Endodermal cell (in vitro differentiated cells): ENCODE data around the gene NTPCR. TPM values are rescaled to one million over a fixed set of nuclear protein-coding genes. Genes with fewer than 3 reads are reported as not detected.

Experiments
- DNase-seq: peaks from one replicate; pipeline ENCODE4 v3.0.0-alpha.2; 2017
- H3K27ac ChIP-seq: 2 replicates; pipeline ENCODE4 v1.5.1; 2013; ENCODE audit warnings: mild to moderate bottlenecking, low read depth, low read length, moderate library complexity
- H3K27me3 ChIP-seq: 2 replicates; pipeline ENCODE4 v1.6.1; 2013; ENCODE audit warnings: mild to moderate bottlenecking, low read length, moderate library complexity; ENCODE audit not compliant: insufficient read depth, control insufficient read depth, poor library complexity, severe bottlenecking
- H3K36me3 ChIP-seq: 2 replicates; pipeline ENCODE4 v1.7.0; 2013; ENCODE audit warnings: mild to moderate bottlenecking, low read length, moderate library complexity; ENCODE audit not compliant: control insufficient read depth, insufficient read depth
- H3K4me1 ChIP-seq: one replicate; pipeline ENCODE4 v1.7.0; 2013; ENCODE audit warnings: low read length; ENCODE audit not compliant: control insufficient read depth, insufficient read depth
- H3K4me3 ChIP-seq: 2 replicates; pipeline ENCODE4 v1.5.1; 2013; ENCODE audit warnings: mild to moderate bottlenecking, low read length, moderate library complexity
- H3K9ac ChIP-seq: 2 replicates; pipeline ENCODE4 v1.6.1; 2013; ENCODE audit warnings: mild to moderate bottlenecking, low read length, moderate library complexity; ENCODE audit not compliant: poor library complexity, severe bottlenecking; ENCODE audit errors: extremely low read depth
- H3K9me3 ChIP-seq: 2 replicates; pipeline ENCODE4 v1.6.1; 2013; ENCODE audit warnings: mild to moderate bottlenecking, low read length, moderate library complexity; ENCODE audit not compliant: control insufficient read depth
- H3K27ac Mint-ChIP-seq: 2 replicates; pipeline ENCODE4 v1.8.0; 2020; ENCODE audit warnings: mixed read lengths
- H3K27me3 Mint-ChIP-seq: 2 replicates; pipeline ENCODE4 v1.8.0; 2021; ENCODE audit warnings: mild to moderate bottlenecking, mixed read lengths; ENCODE audit not compliant: insufficient read depth
- H3K36me3 Mint-ChIP-seq: 2 replicates; pipeline ENCODE4 v1.8.0; 2020; ENCODE audit warnings: low read depth, mixed read lengths
- H3K4me1 Mint-ChIP-seq: 2 replicates; pipeline ENCODE4 v1.8.0; 2020; ENCODE audit warnings: mixed read lengths
- H3K4me3 Mint-ChIP-seq: 2 replicates; pipeline ENCODE4 v1.8.0; 2020; ENCODE audit warnings: mild to moderate bottlenecking, moderate library complexity, mixed read lengths
- H3K9me3 Mint-ChIP-seq: 2 replicates; pipeline ENCODE4 v1.8.0; 2020; ENCODE audit warnings: mild to moderate bottlenecking, mixed read lengths
- WGBS, 2 experiments: methylation state at CpG; one replicate each; pipeline versions ENCODE4 v1.1.5 to v1.1.7; 2013; ENCODE audit warnings: missing lambda C conversion rate in 2 of 2, mixed read lengths in 1 of 2; ENCODE audit not compliant: insufficient coverage in 1 of 2, insufficient read length in 1 of 2; 5-methylcytosine and 5-hydroxymethylcytosine counted together
- total RNA-seq, 2 donors: library from RNA; stranded (reverse); fragmentation: NEBNext Ultra II Directional in 1 of 2; extraction: Animal tissue kit (Norgen Biotek cat#: 25700) in 1 of 2; gene quantifications; 2 replicates in 1 of 2; 3 replicates in 1 of 2; pipeline ENCODE4 v1.2.1, GENCODE V29; 2021
- TF ChIP-seq, protein P1 (sequence below): fragments of 200-600 bp; sonication (generic); conservative IDR thresholded peaks from 2 replicates; pipeline ENCODE4 v1.5.0; 2021; ENCODE audit warnings: antibody characterized with exemption, mild to moderate bottlenecking

Gene NTPCR
- total RNA-seq, 2 donors from 2014 or later = 30.9 to 43.3 TPM

DNA sequence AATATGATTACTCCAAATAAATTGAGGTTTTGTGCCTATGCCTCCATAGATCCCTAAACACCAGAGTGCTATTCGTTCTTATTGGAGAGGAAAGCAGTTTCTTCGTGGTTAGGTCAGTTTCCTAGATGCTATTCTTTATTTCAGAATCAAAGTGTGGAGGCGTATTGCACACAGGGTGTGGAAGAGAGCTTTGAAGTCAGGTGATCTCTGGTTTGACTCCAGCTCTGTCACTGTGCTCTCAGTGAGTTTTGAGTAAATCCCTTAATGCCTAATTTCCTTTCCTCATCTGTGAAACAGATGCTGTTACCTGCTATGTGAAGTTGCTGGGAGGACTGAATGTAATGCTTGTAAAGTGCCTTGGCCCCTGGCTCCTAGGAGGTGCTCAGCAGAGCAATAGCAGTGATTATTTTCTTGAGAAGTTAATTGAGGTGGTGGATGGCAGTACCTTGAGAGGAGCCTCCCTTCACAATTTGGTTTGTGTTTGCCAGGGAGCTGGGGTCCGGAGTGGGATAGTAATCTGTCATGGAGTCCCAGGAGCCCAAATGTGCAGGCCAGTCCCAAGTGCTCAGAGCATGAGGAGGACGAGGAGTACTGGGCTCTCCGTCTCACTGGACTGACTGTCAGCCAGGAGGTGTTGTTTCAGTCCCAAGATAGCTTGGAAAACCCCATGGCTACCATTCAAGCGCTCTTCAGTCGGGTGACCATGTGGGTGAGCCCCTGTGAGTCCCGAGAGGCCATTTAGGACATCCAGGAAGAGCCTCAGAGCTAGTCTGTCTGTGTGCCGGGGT is 14.9 kb downstream of the NTPCR start:
- 94 to 97% methylated on average over 7 to 10 of the region's 10 CpGs for WGBS, 2 experiments

DNA sequence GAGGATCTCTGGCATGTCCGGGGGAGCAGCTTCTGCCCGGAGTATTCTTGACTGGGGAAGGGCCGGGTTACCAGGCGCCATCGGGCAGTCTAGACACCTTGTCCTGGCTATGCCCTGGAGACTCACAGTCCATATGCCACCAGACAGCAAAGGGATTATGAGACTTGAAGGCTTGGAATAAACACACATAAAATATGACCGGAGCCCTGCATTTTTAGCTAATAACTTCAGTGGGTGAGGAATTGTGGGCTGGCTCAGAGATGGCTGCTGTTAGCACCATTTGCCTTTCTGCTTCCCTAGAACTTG is 15.5 kb downstream of the NTPCR start:
- no peaks in the 10 kb centered on the region for H3K9me3 ChIP-seq
- peaks cover 4% of the 10 kb centered on the region for H3K4me1 Mint-ChIP-seq
- no peak for DNase-seq
- H3K27ac Mint-ChIP-seq = no peak overlapping the region
- H3K36me3 Mint-ChIP-seq = peaks cover 22% of the 10 kb centered on the region
- no peak overlapping the region for H3K27ac ChIP-seq
- no peak overlapping the region for H3K4me3 ChIP-seq
- no peak overlapping the region for H3K9ac ChIP-seq
- H3K27me3 Mint-ChIP-seq = no peaks in the 10 kb centered on the region
- no peaks in the 10 kb centered on the region for H3K4me1 ChIP-seq
- H3K4me3 Mint-ChIP-seq = no peak overlapping the region
- no peaks in the 10 kb centered on the region for H3K9me3 Mint-ChIP-seq
- peaks cover 7% of the 10 kb centered on the region for H3K36me3 ChIP-seq
- no peaks in the 10 kb centered on the region for H3K27me3 ChIP-seq
- 98 to 100% methylated on average over 4 to 6 of the region's 6 CpGs for WGBS, 2 experiments
- TF ChIP-seq, protein P1, sequence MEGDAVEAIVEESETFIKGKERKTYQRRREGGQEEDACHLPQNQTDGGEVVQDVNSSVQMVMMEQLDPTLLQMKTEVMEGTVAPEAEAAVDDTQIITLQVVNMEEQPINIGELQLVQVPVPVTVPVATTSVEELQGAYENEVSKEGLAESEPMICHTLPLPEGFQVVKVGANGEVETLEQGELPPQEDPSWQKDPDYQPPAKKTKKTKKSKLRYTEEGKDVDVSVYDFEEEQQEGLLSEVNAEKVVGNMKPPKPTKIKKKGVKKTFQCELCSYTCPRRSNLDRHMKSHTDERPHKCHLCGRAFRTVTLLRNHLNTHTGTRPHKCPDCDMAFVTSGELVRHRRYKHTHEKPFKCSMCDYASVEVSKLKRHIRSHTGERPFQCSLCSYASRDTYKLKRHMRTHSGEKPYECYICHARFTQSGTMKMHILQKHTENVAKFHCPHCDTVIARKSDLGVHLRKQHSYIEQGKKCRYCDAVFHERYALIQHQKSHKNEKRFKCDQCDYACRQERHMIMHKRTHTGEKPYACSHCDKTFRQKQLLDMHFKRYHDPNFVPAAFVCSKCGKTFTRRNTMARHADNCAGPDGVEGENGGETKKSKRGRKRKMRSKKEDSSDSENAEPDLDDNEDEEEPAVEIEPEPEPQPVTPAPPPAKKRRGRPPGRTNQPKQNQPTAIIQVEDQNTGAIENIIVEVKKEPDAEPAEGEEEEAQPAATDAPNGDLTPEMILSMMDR = no peak

More for the DNA sequence above, 14.9 kb downstream of the NTPCR start:
- Mint-ChIP-seq H3K4me1 (peaks cover 4% of the 10 kb centered on the region), H3K4me3 (no peak overlapping the region), H3K27me3 (no peaks in the 10 kb centered on the region), H3K9me3 (no peaks in the 10 kb centered on the region), H3K36me3 (peaks cover 23% of the 10 kb centered on the region), H3K27ac (peak overlapping the region; percentile 27)
- H3K9ac ChIP-seq = no peak overlapping the region
- DNase-seq = no peak
- H3K27ac ChIP-seq = no peak overlapping the region
- H3K36me3 ChIP-seq = peaks cover 4% of the 10 kb centered on the region
- no peak overlapping the region for H3K4me3 ChIP-seq
- TF ChIP-seq, protein P1 = no peak
- H3K9me3 ChIP-seq = no peaks in the 10 kb centered on the region
- H3K27me3 ChIP-seq = no peaks in the 10 kb centered on the region
- H3K4me1 ChIP-seq = no peaks in the 10 kb centered on the region

DNA sequence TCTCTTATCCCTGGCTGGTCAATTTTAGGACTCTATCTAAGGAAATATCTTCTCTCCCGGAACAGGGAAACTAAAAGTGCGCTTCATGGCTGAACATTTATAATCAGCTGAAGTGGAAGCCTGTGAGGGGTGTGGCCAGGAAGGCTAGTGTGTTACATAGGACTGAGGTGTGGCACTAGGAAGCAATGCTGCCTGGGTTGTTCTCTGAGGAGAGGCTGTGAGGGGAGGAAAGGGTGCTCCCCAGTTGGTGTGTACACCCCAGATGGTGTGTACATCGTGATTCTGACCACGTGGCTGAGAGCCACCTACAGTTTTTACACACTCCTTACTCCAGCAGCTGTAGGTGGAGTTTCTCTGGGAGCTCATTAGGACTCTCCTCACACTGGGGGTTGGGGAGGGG is 16.3 kb downstream of the NTPCR start:
- H3K27ac ChIP-seq = no peak overlapping the region
- H3K4me1 ChIP-seq = no peaks in the 10 kb centered on the region
- TF ChIP-seq, protein P1 = no peak
- H3K27ac Mint-ChIP-seq = no peak overlapping the region
- H3K9me3 Mint-ChIP-seq = no peaks in the 10 kb centered on the region
- peaks cover 14% of the 10 kb centered on the region for H3K36me3 ChIP-seq
- DNase-seq = no peak
- no peaks in the 10 kb centered on the region for H3K9me3 ChIP-seq
- H3K27me3 ChIP-seq = no peaks in the 10 kb centered on the region
- no peak overlapping the region for H3K9ac ChIP-seq
- H3K27me3 Mint-ChIP-seq = no peaks in the 10 kb centered on the region
- no peak overlapping the region for H3K4me3 Mint-ChIP-seq
- H3K4me1 Mint-ChIP-seq = peaks cover 4% of the 10 kb centered on the region
- H3K36me3 Mint-ChIP-seq = peaks cover 26% of the 10 kb centered on the region
- 94% methylated on average over 2 of the region's 4 CpGs; no CpG with 5 or more reads in 1 of the 2 experiments for WGBS, 2 experiments
- no peak overlapping the region for H3K4me3 ChIP-seq
